ENCODE data around the gene GRID1.
"Not testable (repeated sequence)": the region's sequence is repeated elsewhere in the genome, so short reads cannot be mapped to it uniquely, and the experiment has no call there.

Gene GRID1

GRCh38 chr10:86186633-86187032 lies 180.0 kb downstream of the GRID1 start:
- no peak for DNase-seq

- DNase-seq, result no peak
Observed at GRCh38 chr10:86182595-86182994, 184.0 kb downstream of the GRID1 start.

DNA sequence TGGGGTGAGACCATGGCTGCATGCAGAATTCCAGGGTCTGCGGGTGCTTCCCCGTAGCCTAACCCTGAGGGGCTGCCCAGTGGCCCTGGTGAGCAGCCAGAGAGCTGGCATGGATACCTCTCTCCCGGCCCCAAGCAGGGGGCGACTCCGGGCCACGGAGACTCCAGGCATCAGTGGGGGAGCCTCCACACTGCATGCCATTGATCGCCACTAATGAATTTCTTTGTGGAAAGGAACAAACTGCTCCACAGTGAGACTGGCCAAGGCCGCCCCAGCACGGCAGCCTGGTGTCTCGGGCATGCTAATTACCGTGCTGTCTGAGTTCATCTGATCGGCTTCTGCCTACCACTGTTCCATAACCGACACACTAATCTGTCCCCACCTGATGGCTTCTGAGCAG lies 184.4 kb downstream of the GRID1 start:
- DNase-seq, result no peak

GRCh38 chr10:86180861-86181260 lies 185.7 kb downstream of the GRID1 start:
- DNase-seq, result no peak

GRCh38 chr10:86179961-86180360 lies 186.6 kb downstream of the GRID1 start:
- no peak for DNase-seq

DNA sequence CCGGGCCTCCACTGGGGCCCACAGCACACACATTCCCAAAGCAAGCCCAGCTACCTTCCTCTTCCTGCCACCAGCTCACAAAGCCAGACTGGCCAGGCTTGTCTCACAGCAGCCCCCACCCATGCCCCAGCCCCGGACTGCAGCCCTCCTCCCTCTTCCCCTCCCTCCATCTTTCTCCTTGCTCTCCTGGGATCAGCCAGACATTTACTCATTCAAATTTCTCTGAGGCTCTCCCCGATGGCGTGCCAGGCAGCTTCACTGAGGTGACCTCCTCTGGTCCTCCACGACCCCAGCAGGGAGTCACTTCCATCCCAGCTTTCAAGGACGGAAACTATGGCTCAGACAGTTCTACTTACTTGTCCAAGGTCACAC lies 187.5 kb downstream of the GRID1 start:
- DNase-seq, result no peak

GRCh38 chr10:86178401-86179152 lies 188.0 kb downstream of the GRID1 start:
- no peak for DNase-seq

DNA sequence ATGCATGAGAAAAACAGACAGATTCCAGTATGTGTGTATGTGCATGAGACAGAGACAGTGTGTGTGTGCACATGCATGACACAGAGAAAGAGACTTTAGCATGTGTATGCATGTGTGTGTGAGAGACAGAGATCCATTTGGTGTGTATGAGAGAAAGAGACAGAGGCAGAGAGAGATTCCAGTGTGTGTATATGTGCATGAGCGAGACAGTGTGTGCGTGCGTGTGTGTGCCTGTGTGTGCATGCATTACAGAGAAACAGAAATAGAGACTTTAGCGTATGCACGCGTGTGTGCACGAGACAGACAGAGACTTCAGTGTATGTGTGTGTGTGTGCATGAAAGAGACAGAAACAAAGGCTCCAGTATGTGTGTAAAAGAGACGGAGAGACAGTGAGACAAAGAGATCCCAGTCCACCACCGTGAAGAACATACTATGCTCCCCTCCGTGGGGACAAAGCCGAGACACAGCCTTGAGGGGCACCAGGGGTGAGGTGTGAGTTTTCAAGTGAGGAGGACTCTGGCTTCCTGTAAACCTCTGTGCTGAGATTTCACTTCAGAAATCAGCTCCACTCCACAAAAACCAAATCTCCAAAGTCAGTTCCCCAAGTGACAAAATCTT lies 188.9 kb downstream of the GRID1 start:
- DNase-seq, result no peak

GRCh38 chr10:86176850-86177536 lies 189.6 kb downstream of the GRID1 start:
- no peak for DNase-seq

DNA sequence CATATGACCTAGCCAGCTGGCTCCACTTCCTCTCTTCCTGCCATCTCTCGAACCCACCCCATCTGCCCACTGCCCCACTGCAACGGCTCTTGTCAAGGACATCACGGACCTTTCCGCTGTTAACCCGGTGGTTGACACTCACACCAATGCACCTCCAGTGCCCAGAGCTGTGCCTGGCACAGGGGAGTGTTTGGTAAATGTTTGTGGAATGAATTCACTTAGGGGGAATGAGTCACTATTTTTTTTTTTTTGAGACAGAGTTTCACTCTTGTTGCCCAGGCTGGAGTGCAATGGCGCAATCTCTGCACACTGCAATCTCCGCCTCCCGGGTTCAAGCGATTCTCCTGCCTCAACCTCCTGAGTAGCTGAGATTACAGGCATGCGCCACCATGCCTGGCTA lies 191.1 kb downstream of the GRID1 start:
- DNase-seq, result not testable (repeated sequence)

DNA sequence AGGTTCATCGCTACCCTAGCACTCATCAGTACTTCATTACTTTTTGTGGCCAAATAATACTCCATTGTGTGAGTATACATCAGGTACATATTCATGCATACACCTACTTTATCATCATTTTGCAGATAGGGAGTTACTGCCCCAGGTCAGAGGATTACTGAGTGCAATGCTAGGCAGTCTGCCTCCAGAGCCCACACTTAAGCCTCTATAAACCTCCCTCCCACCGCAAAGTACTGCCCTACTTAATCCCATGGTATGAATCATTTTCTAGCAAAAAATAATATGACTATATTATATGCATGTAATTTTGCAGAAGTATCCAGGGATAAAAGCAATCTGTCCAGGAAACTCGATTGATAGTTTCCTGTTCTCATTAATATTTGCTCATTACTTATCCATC lies 194.3 kb downstream of the GRID1 start:
- no peak for DNase-seq

- DNase-seq, result no peak
Observed at GRCh38 chr10:86170255-86171108, 196.1 kb downstream of the GRID1 start.

DNA sequence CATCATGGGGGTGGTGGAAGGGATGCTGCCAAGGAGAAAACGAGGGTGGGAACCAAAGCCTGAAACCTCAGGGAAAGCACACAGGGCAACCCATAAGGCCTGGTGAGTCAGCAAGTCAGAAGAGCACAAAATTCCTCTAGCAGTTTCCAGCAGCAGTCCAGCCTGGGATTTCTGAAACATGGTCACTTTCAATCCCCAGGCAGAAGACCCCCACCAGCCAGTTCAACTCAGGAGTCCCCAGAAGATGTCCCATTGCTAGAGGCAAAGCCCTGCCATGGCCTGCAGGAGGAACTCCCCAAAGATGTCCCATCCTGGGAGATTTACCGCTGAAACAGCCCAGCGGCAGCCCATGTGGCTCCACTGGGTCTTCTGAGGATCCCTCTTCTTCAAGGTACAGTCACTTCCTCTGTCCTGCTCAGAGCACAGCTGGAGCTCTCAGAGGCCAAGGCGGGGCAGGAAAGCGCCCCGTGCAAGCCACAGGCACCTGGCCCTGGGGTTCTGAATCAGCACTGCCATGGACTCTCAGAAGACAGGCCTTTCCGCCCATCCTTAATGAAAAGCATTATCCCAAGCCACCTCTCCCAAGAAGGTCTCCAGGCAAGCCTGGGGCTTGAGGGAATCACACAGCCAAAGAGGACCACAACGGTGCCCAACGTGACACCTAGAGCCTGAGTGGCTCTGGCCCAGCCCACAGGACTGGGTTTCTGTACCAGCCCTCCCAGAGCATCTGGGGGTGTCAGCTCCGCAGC lies 196.9 kb downstream of the GRID1 start:
- no peak for DNase-seq

DNA sequence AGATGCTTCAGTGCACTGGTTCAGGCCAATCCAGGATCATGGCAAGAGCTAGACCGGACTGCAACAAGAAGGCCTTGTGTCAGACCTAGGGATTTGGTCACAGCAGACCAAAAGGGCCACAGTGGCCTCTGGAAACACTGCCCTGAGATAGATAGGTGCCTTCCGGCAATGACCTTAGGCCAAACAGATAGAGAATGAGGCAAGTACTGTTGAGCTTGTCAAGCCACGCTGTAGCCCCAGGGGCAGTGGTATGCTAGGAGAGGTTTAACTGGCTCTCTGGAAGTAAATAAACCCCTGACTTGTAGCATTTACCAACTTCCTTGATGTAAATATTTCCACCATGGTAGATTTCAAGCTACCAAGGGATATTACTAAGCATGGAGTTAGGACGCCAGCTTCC lies 197.5 kb downstream of the GRID1 start:
- no peak for DNase-seq

DNA sequence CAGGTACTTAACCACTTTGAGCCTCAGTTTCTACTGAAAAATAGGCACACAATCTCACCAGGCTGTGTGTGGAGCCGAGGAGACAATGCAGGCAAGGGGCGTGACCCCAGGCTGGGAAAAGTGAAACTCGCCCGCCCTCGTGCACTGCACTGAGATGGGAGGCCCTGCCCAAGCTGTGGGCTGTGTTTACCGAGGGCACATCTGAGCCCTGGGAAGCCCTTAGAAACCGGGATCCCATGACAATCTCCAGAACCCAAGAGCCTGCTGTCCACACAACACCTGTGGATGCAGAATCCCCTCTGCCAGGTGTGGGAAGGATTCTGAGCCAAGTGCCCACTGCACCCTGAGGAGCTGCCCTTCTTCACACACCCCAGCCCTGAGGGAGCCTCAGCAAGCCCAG lies 198.3 kb downstream of the GRID1 start:
- DNase-seq, result no peak

- DNase-seq, result no peak
Observed at GRCh38 chr10:86167762-86168128, 198.8 kb downstream of the GRID1 start.

GRCh38 chr10:86167121-86167761 lies 199.4 kb downstream of the GRID1 start:
- DNase-seq, result no peak

- DNase-seq, result no peak
Observed at GRCh38 chr10:86165666-86166065, 200.9 kb downstream of the GRID1 start.

GRCh38 chr10:86164960-86165630 lies 201.5 kb downstream of the GRID1 start:
- DNase-seq, result no peak

DNA sequence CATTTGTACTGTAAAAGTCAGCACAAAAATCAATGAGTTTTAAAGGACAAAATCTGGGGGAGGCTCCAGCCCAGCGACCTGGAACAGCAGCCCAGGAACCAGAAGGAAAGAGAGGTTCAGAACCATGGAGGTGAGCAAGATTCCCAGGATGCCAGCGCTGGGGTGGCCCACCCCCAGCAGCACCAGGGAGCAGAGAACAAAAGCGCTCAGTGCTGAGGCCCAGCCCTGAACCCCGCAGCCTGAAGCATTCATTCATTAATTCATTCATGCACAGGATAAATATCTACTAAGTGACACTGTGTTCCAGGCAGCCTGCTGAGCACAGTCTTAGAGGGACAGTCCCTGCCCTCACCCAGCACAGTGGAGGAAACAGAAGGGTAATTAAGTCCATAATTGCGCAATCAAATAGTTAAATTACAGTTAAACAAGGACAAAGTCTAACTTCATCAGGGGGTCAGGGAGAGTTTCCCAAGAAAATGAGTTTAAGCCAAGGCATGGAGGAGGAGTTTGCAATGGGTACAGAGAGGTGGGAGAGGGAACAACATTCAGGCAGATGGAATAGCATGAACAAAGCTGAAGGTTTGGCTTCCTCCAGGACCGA lies 202.3 kb downstream of the GRID1 start:
- DNase-seq, result no peak

Data from stimulated activated naive CD4-positive, alpha-beta T cell (primary cell).